ENCODE results near the gene NHS. TPM values are rescaled to one million over a fixed set of nuclear protein-coding genes. Genes with fewer than 3 reads are reported as not detected.

NHS gene
- total RNA-seq, 1 experiment from 2014 or later: 5.7 TPM

GRCh38 chrX:17601441-17602200 is 226.6 kb downstream of the NHS start:
- no peaks in the 10 kb centered on the region for H3K79me2 ChIP-seq (ENCODE audit: insufficient read depth, low read length)
- H3K9me3 ChIP-seq (ENCODE audit: control insufficient read depth in 1 of 2, insufficient read depth in 1 of 2, low read depth in 1 of 2, low read length in 2 of 2): no peaks in the 10 kb centered on the region
- no peaks in the 10 kb centered on the region for H3K9me2 ChIP-seq (ENCODE audit: insufficient read depth)
- no peak overlapping the region for H3K4me2 ChIP-seq (ENCODE audit: low read length)
- H3K4me3 ChIP-seq (replicated peaks in 1 of 2; ENCODE audit: low read depth in 1 of 2, low read length in 2 of 2): no peak overlapping the region
- H4K20me1 ChIP-seq (ENCODE audit: insufficient read depth): no peaks in the 10 kb centered on the region
- RAD21 ChIA-PET (ENCODE audit: low non-redundant PET in 1 of 2, low total read pairs in 2 of 2, uncharacterized antibody in 2 of 2, unreplicated experiment in 2 of 2): no interaction called here
- intact Hi-C loops (cut with micrococcal nuclease): no loop called here
- DNase-seq (ENCODE audit: low read depth, low spot score) (no peak), ATAC-seq (no peak)
- peaks cover 0 to 3% of the 10 kb centered on the region in 2 experiments; a peak in 1 of 4 replicates for H3K4me1 ChIP-seq (ENCODE audit: control insufficient read depth in 1 of 2, insufficient read depth in 2 of 2, low read length in 2 of 2)
- CTCF ChIA-PET: no interaction called here
- BruUV-seq (replicated peaks): no TSS peak
- no peak overlapping the region for H3K9ac ChIP-seq (ENCODE audit: low read length)
- no peaks in the 10 kb centered on the region for H3K36me3 ChIP-seq (ENCODE audit: control insufficient read depth in 1 of 2, insufficient read depth in 2 of 2, low read length in 2 of 2)
- no peaks in the 10 kb centered on the region for H3K27me3 ChIP-seq (ENCODE audit: insufficient read depth, low read length)
- POLR2A ChIA-PET: no interaction called here
- no peak overlapping the region for H3K27ac ChIP-seq (ENCODE audit: low read depth, low read length)
- TF ChIP-seq EGR1 (IDR thresholded peaks at IDR 0.05; ENCODE audit: low read depth) (no peak), CBX3 (IDR thresholded peaks at IDR 0.05; ENCODE audit: low read depth) (no peak)
- no peak overlapping the region for H2AFZ ChIP-seq (ENCODE audit: low read depth, low read length, poor library complexity, severe bottlenecking)

- intact Hi-C loops (cut with micrococcal nuclease): no loop called here
- Histone ChIP-seq H3K9me2 (ENCODE audit: insufficient read depth) (no peaks in the 10 kb centered on the region), H3K27me3 (ENCODE audit: insufficient read depth, low read length) (no peaks in the 10 kb centered on the region), H4K20me1 (ENCODE audit: insufficient read depth) (no peaks in the 10 kb centered on the region), H3K4me1 (ENCODE audit: control insufficient read depth in 1 of 2, insufficient read depth in 2 of 2, low read length in 2 of 2) (peaks cover 0 to 3% of the 10 kb centered on the region in 2 experiments; a peak in 1 of 4 replicates), H3K4me3 (replicated peaks in 1 of 2; ENCODE audit: low read depth in 1 of 2, low read length in 2 of 2) (no peak overlapping the region), H3K36me3 (ENCODE audit: control insufficient read depth in 1 of 2, insufficient read depth in 2 of 2, low read length in 2 of 2) (no peaks in the 10 kb centered on the region), H3K9me3 (ENCODE audit: control insufficient read depth in 1 of 2, insufficient read depth in 1 of 2, low read depth in 1 of 2, low read length in 2 of 2) (no peaks in the 10 kb centered on the region), H2AFZ (ENCODE audit: low read depth, low read length, poor library complexity, severe bottlenecking) (no peak overlapping the region), H3K4me2 (ENCODE audit: low read length) (no peak overlapping the region), H3K27ac (ENCODE audit: low read depth, low read length) (no peak overlapping the region), H3K79me2 (ENCODE audit: insufficient read depth, low read length) (no peaks in the 10 kb centered on the region), H3K9ac (ENCODE audit: low read length) (no peak overlapping the region)
- ChIA-PET RAD21 (ENCODE audit: low non-redundant PET in 1 of 2, low total read pairs in 2 of 2, uncharacterized antibody in 2 of 2, unreplicated experiment in 2 of 2) (no interaction called here), POLR2A (no interaction called here), CTCF (no interaction called here)
- ATAC-seq (no peak), DNase-seq (ENCODE audit: low read depth, low spot score) (no peak)
- TF ChIP-seq ZBTB33 (IDR thresholded peaks at IDR 0.05; ENCODE audit: extremely low read depth, insufficient replicate concordance, low read length): no peak
- TF ChIP-seq EGR1 (IDR thresholded peaks at IDR 0.05; ENCODE audit: low read depth): no peak
- no TSS peak for BruUV-seq (replicated peaks)
Measured at GRCh38 chrX:17602245-17602644, 227.2 kb downstream of the NHS start.
